Esophagus muscularis mucosa (tissue), 4 donors: ENCODE data around the gene TMEM234. TPM values are rescaled to one million over a fixed set of nuclear protein-coding genes. Genes with fewer than 3 reads are reported as not detected.
"Not testable (repeated sequence)": the region's sequence is repeated elsewhere in the genome, so short reads cannot be mapped to it uniquely, and the experiment has no call there.

Source experiments
- DNase-seq: peaks from one replicate; pipeline ENCODE4 v3.0.0-alpha.2; 2017; ENCODE audit errors: extremely low spot score
- H3K27ac ChIP-seq, 4 donors: fragments of 200-600 bp; sonication (generic); replicated peaks in 1 of 4; 1 replicate in 3 of 4; 2 replicates in 1 of 4; pipeline ENCODE4 v1.5.1; 2016 to 2019; ENCODE audit warnings: mild to moderate bottlenecking in 1 of 4
- H3K27me3 ChIP-seq, 4 donors: fragments of 200-600 bp; sonication (generic); one replicate each; pipeline versions ENCODE4 v1.5.1 to v1.6.0; 2016 to 2019
- H3K36me3 ChIP-seq, 4 donors: fragments of 200-600 bp; sonication (generic); one replicate each; pipeline ENCODE4 v1.5.1; 2016 to 2019
- H3K4me1 ChIP-seq, 4 donors: fragments of 200-600 bp; sonication (generic); one replicate each; pipeline ENCODE4 v1.5.1; 2016 to 2019
- H3K4me3 ChIP-seq, 4 donors: fragments of 200-600 bp; sonication (generic); 1 replicate in 2 of 4; 2 replicates in 2 of 4; pipeline ENCODE4 v1.5.1; 2016 to 2019; ENCODE audit warnings: mild to moderate bottlenecking in 4 of 4, moderate library complexity in 1 of 4
- H3K9me3 ChIP-seq, 4 donors: fragments of 200-600 bp; sonication (generic); 1 replicate in 3 of 4; 2 replicates in 1 of 4; pipeline ENCODE4 v1.5.1; 2016 to 2019
- EP300 ChIP-seq: sonication (generic); formaldehyde crosslinking; IDR thresholded peaks from one replicate; pipeline ENCODE4 v1.6.1; 2017; ENCODE audit warnings: antibody characterized with exemption
- POLR2A ChIP-seq: fragments of 450-650 bp; IDR thresholded peaks from one replicate; pipeline ENCODE4 v1.6.1; 2017; ENCODE audit warnings: antibody characterized with exemption, moderate library complexity, mild to moderate bottlenecking, low read depth
- POLR2AphosphoS5 ChIP-seq, 2 donors: sonication (generic); formaldehyde crosslinking; IDR thresholded peaks; one replicate each; pipeline ENCODE4 v1.6.1; 2017; ENCODE audit warnings: antibody characterized with exemption in 2 of 2
- WGBS: methylation state at CpG from one replicate; pipeline ENCODE4 v1.1.5; 2018; 5-methylcytosine and 5-hydroxymethylcytosine counted together
- intact Hi-C: fragments of 100-400 bp; cut with DNase I; formaldehyde crosslinking; loops from one replicate; pipeline ENCODE4 v1.15.1; 2023
- total RNA-seq, 4 donors: library from RNA; depleted of rRNA; stranded (reverse); fragments of >200 nt; gene quantifications; one replicate each; pipeline versions ENCODE4 v1.1.0 to v1.2.1, GENCODE V29; 2016
- TF ChIP-seq, protein P1 (sequence below), 3 experiments: fragments of 200-600 bp in 2 of 3; fragments of 450-650 bp in 1 of 3; sonication (generic) in 2 of 3; IDR thresholded peaks; one replicate each; pipeline ENCODE4 v1.5.1; 2017 to 2019; ENCODE audit warnings: antibody characterized with exemption in 3 of 3, mild to moderate bottlenecking in 2 of 3, moderate library complexity in 1 of 3

Gene TMEM234
- total RNA-seq, 4 donors from 2014 or later: 6.6 to 10.0 (median 8.2) TPM

DNA sequence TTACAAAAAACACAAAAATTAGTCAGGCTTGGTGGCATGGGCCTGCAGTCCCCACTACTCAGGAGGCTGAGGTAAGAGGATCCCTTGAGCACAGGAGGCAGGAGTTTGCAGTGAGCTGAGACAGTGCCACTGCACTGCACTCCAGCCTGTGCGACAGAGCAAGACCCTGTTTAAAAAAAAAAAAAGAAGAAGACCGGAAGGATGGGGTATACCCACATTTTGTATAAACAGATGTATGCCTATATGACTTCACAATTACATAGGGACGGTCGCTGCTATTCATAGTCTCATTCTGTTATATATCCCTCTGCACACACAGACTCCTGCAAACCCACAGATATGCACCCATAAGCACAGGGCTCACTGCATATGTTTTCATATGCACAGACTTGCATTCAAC lies 41.6 kb upstream of the TMEM234 start:
- H3K4me1 ChIP-seq: no peaks in the 10 kb centered on the region
- TF ChIP-seq POLR2AphosphoS5 (IDR thresholded peaks at IDR 0.05): no peak
- no peak for TF ChIP-seq POLR2A
- TF ChIP-seq, protein P1, sequence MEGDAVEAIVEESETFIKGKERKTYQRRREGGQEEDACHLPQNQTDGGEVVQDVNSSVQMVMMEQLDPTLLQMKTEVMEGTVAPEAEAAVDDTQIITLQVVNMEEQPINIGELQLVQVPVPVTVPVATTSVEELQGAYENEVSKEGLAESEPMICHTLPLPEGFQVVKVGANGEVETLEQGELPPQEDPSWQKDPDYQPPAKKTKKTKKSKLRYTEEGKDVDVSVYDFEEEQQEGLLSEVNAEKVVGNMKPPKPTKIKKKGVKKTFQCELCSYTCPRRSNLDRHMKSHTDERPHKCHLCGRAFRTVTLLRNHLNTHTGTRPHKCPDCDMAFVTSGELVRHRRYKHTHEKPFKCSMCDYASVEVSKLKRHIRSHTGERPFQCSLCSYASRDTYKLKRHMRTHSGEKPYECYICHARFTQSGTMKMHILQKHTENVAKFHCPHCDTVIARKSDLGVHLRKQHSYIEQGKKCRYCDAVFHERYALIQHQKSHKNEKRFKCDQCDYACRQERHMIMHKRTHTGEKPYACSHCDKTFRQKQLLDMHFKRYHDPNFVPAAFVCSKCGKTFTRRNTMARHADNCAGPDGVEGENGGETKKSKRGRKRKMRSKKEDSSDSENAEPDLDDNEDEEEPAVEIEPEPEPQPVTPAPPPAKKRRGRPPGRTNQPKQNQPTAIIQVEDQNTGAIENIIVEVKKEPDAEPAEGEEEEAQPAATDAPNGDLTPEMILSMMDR (IDR thresholded peaks at IDR 0.05): no peak
- no peak for TF ChIP-seq EP300
- 93% methylated on average over 4 of the region's 4 CpGs for WGBS

DNA sequence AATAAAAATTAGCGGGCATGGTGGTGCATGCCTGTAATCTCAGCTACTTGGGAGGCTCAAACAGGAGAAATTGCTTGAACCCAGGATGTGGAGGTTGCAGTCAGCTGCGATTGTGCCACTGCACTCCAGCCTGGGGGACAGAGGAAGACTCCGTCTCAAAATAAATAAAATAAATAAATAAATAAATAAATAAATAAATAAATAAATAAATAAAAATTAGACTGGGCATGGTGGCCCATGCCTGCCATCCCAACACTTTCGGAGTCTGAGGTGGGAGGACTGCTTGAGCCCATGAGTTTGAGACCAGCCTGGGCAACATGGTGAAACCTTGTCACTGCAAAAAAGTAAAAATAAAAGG lies 41.1 kb upstream of the TMEM234 start:
- H3K4me1 ChIP-seq, intact Hi-C loops, H3K4me3 ChIP-seq, DNase-seq, H3K9me3 ChIP-seq, H3K27ac ChIP-seq, H3K36me3 ChIP-seq, H3K27me3 ChIP-seq: not testable (repeated sequence)
- 96% methylated on average over 4 of the region's 4 CpGs for WGBS

More for the DNA sequence above, 41.6 kb upstream of the TMEM234 start:
- DNase-seq: no peak
- H3K27ac ChIP-seq: no peak overlapping the region
- H3K4me3 ChIP-seq: no peak overlapping the region
- no peaks in the 10 kb centered on the region for H3K9me3 ChIP-seq
- peaks cover 0 to 6% (median 0%) of the 10 kb centered on the region in 4 donors for H3K27me3 ChIP-seq
- intact Hi-C loops: no loop called here
- no peaks in the 10 kb centered on the region for H3K36me3 ChIP-seq

DNA sequence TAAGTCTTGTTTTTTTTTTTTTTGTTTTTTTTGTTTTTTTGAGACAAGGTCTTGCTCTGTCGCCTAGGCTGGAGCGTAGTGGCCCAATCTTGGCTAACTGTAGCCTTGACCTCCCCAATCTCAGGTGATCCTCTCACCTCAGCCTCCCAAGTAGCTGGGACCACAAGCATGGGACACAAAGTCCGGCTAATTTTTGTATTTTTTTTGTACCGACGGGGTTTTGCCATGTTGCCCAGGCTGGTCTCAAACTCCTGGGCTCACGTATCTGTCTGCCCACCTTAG lies 35.0 kb upstream of the TMEM234 start:
- intact Hi-C loops: no loop called here
- H3K4me1 ChIP-seq: peaks cover 0 to 12% (median 7%) of the 10 kb centered on the region in 4 donors
- 90% methylated on average over 6 of the region's 6 CpGs for WGBS
- no peaks in the 10 kb centered on the region for H3K9me3 ChIP-seq
- no peak overlapping the region for H3K4me3 ChIP-seq
- H3K36me3 ChIP-seq: no peaks in the 10 kb centered on the region
- DNase-seq: no peak
- H3K27ac ChIP-seq: no peak overlapping the region
- peaks cover 0 to 6% (median 0%) of the 10 kb centered on the region in 4 donors for H3K27me3 ChIP-seq
- TF ChIP-seq POLR2AphosphoS5 (IDR thresholded peaks at IDR 0.05) (no peak), POLR2A (no peak), EP300 (no peak)
- TF ChIP-seq, protein P1 (IDR thresholded peaks at IDR 0.05): no peak

DNA sequence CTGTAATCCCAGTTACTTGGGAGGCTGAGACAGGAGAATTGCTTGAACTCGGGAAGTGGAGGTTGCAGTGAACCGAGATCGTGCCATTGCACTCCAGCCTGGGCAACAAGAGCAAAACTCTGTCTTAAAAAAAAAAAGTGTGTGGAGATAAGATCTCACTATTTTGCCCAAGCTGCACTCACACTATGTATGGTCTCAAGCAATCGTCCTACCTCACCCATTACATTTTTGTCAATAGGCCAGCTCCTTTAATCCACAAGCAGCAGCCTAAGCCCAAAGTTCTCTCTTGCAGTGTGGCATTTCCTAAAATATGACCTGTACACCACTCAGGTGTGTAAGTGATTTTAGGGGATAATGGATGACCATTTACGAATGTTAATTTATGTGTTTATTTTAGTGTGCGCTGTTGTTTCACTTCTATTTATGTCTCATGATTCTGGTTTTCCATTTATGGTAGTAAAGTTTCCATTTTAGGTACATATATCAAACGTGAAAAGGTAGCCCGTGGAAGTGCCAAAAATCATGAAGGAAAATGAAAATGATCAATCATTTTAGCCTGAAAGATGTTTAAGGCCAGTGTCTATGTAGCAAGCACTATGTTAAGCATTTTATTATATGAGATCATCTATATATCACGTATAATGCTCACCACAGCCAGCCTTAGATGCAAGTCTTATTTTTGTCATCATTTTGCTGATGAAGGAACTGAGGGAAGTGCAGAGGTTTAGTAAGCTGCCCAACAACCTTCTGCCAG lies 34.5 kb upstream of the TMEM234 start:
- no peak for DNase-seq
- peaks cover 0 to 6% (median 0%) of the 10 kb centered on the region in 4 donors for H3K27me3 ChIP-seq
- H3K36me3 ChIP-seq: no peaks in the 10 kb centered on the region
- no peak overlapping the region for H3K27ac ChIP-seq
- H3K4me3 ChIP-seq: no peak overlapping the region
- 79% methylated on average over 9 of the region's 9 CpGs for WGBS
- intact Hi-C loops: no loop called here
- no peak for TF ChIP-seq POLR2AphosphoS5 (IDR thresholded peaks at IDR 0.05)
- TF ChIP-seq, protein P1 (IDR thresholded peaks at IDR 0.05): no peak
- TF ChIP-seq EP300: no peak
- TF ChIP-seq POLR2A: no peak
- H3K4me1 ChIP-seq: peaks cover 0 to 16% (median 11%) of the 10 kb centered on the region in 4 donors
- H3K9me3 ChIP-seq: no peaks in the 10 kb centered on the region

DNA sequence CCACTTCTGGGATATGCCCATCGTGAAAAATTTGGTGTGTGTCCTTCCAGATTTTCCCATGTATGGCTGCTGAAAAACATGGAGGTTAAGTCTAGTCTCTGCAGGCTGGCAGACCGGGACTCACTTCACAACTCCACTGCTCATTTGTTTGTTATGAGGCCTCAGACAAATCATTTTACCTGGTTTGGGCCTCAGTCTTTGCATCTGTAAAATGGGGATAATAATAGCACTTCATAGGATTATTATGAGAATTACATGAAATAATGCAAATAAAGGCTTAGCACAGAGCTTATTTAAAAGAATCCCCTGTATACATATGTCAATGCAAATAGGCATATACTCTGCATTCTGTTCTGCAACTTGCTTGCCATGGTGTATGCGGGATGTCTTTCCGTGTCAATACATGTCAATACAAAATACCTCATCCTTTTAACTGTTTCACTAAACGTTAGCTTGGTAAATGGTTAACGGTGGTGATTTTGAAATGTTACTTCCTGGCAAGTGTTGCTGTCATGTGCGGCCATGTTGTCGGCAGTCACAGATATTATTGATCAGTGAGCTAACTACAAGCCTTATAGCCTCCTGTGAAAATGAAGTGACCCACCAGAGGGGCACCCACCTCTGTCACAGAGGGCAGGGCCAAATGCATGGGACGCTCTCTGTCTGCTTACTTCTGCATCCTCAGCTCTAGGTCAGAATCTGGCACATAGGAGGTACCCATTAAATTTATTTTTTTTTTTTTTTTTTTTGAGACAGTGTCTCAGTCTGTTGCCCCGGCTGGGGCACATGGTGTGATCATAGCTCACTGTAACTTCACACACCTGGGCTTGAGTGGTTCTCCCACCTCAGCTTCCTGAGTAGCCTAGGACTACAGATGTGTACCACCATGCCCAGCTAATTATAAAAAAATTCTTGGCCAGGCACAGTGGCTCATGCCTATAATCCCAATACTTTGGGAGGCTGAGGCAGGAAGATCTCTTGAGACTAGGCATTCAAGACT lies 33.2 kb upstream of the TMEM234 start:
- Histone ChIP-seq H3K4me1 (peaks cover 7 to 26% (median 22%) of the 10 kb centered on the region in 4 donors), H3K27me3 (peaks cover 0 to 6% (median 0%) of the 10 kb centered on the region in 4 donors), H3K36me3 (no peaks in the 10 kb centered on the region), H3K9me3 (no peaks in the 10 kb centered on the region), H3K4me3 (no peak overlapping the region), H3K27ac (no peak overlapping the region)
- TF ChIP-seq POLR2AphosphoS5 (IDR thresholded peaks at IDR 0.05) (no peak), EP300 (no peak), POLR2A (no peak)
- TF ChIP-seq, protein P1 (IDR thresholded peaks at IDR 0.05): no peak
- DNase-seq: no peak
- intact Hi-C loops: no loop called here
- 81% methylated on average over 10 of the region's 10 CpGs for WGBS
